OCI-LY1 (cell line): ENCODE measurements around the gene MAPK8.

Experiments
- H2AFZ ChIP-seq: fragments of 200-600 bp; sonication (generic), shearing (Covaris generic); 2 replicates; pipeline ENCODE4 v1.6.0; 2014; ENCODE audit warnings: antibody characterized with exemption, mild to moderate bottlenecking, low read length
- H3F3A ChIP-seq: fragments of 200-600 bp; sonication (generic), shearing (Covaris generic); 2 replicates; pipeline ENCODE4 v1.6.0; 2014; ENCODE audit warnings: mild to moderate bottlenecking, antibody characterized with exemption, low read length, moderate library complexity; ENCODE audit not compliant: insufficient read depth
- H3K27ac ChIP-seq: fragments of 200-600 bp; sonication (generic); 2 replicates; pipeline ENCODE4 v1.5.1; 2014; ENCODE audit warnings: low read length, mixed run types, mild to moderate bottlenecking, low read depth; ENCODE audit not compliant: poor library complexity, severe bottlenecking
- H3K27me3 ChIP-seq: fragments of 200-600 bp; sonication (generic); 2 replicates; pipeline ENCODE4 v1.6.0; 2014; ENCODE audit warnings: antibody characterized with exemption, mild to moderate bottlenecking, low read length, moderate library complexity; ENCODE audit not compliant: insufficient read depth
- H3K36me3 ChIP-seq: fragments of 200-600 bp; sonication (generic); 2 replicates; pipeline ENCODE4 v1.6.1; 2014; ENCODE audit warnings: mild to moderate bottlenecking, antibody characterized with exemption, low read length, moderate library complexity, mixed read lengths; ENCODE audit not compliant: insufficient read depth
- H3K4me1 ChIP-seq: fragments of 200-600 bp; sonication (generic); 2 replicates; pipeline ENCODE4 v1.5.1; 2014; ENCODE audit warnings: mild to moderate bottlenecking, low read length, moderate library complexity; ENCODE audit not compliant: insufficient read depth, severe bottlenecking
- H3K4me2 ChIP-seq: fragments of 200-600 bp; sonication (generic), shearing (Covaris generic); 2 replicates; pipeline ENCODE4 v1.6.1; 2014; ENCODE audit warnings: low read length
- H3K4me3 ChIP-seq: fragments of 200-600 bp; sonication (generic); 2 replicates; pipeline ENCODE4 v1.5.1; 2014; ENCODE audit warnings: low read length, low read depth, mild to moderate bottlenecking, mixed read lengths; ENCODE audit not compliant: poor library complexity, severe bottlenecking
- H3K79me2 ChIP-seq: fragments of 200-600 bp; shearing (Covaris generic); 2 replicates; pipeline ENCODE4 v1.6.1; 2016; ENCODE audit warnings: mixed run types, low read length, mixed read lengths; ENCODE audit not compliant: insufficient read depth
- H3K9ac ChIP-seq: fragments of 200-600 bp; sonication (generic), shearing (Covaris generic); 2 replicates; pipeline ENCODE4 v1.6.1; 2014; ENCODE audit warnings: mild to moderate bottlenecking, low read length, mixed read lengths
- H3K9me2 ChIP-seq: fragments of 200-600 bp; sonication (generic), shearing (Covaris generic); 2 replicates; pipeline ENCODE4 v1.6.1; 2014; ENCODE audit warnings: low read depth, mild to moderate bottlenecking, low read length, mixed read lengths
- H3K9me3 ChIP-seq: fragments of 200-600 bp; shearing (Covaris generic); 2 replicates; pipeline ENCODE4 v1.6.1; 2014; ENCODE audit warnings: low read length, mixed read lengths
- H4K20me1 ChIP-seq: fragments of 200-600 bp; sonication (generic), shearing (Covaris generic); 2 replicates; pipeline ENCODE4 v1.6.0; 2016; ENCODE audit warnings: mild to moderate bottlenecking, low read length; ENCODE audit not compliant: insufficient read depth
- EZH2 ChIP-seq: fragments of 200-600 bp; sonication (generic), shearing (Covaris generic); IDR thresholded peaks from 2 replicates; pipeline ENCODE4 v1.8.0; 2017; ENCODE audit warnings: borderline replicate concordance, mixed run types, mild to moderate bottlenecking, antibody characterized with exemption, low read length, moderate library complexity, mixed read lengths
- TF ChIP-seq, protein P1 (sequence below): fragments of 200-600 bp; sonication (generic), shearing (Covaris generic); IDR thresholded peaks from 2 replicates; pipeline ENCODE4 v1.5.1; 2017; ENCODE audit warnings: mild to moderate bottlenecking, antibody characterized with exemption, low read length, moderate library complexity, mixed read lengths

MAPK8 gene

DNA sequence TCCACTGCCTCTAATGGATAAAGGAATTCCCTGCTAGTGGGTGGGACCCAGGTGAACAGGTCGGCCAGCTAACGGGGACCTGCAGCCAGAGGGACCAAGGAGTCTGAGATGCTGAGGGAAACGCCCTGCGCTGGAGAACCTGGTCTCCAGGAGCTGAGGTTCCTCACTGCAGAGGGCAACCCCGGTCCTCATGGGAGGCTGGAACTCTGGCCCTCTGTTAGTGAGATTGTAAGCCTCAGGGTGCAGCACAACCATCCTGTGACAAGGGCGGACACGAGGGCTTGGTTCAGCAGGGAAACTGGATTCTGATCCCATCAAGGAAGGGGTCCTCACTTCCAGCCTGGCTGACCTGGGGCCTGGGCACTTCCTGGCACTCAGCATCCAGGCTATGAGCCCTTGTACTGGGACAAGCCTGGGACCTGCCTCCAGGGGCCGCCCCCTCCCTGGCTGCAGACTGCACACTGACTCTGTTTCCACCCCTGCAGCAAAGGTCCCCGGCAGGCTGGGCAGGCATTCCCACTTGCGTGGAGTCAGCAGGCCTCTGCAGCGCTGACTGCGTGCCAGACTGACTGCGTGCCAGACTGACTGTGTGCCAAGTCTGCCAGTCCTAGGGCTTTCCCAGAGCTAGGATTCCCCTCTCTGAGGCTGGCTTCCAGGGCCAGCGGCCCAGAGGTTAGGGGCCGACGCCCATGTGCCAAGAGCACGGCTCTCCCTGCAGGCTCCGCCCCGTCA lies 143.2 kb downstream of the MAPK8 start:
- Histone ChIP-seq H3K9me2 (no peaks in the 10 kb centered on the region), H3K79me2 (no peaks in the 10 kb centered on the region), H3K9me3 (no peaks in the 10 kb centered on the region), H3K4me2 (no peak overlapping the region), H3F3A (no peaks in the 10 kb centered on the region), H3K4me3 (no peak overlapping the region), H3K27ac (no peak overlapping the region), H3K27me3 (no peaks in the 10 kb centered on the region), H3K4me1 (no peaks in the 10 kb centered on the region), H3K36me3 (no peaks in the 10 kb centered on the region), H4K20me1 (no peaks in the 10 kb centered on the region), H2AFZ (no peak overlapping the region), H3K9ac (no peak overlapping the region)
- no peak for TF ChIP-seq EZH2
- TF ChIP-seq, protein P1, sequence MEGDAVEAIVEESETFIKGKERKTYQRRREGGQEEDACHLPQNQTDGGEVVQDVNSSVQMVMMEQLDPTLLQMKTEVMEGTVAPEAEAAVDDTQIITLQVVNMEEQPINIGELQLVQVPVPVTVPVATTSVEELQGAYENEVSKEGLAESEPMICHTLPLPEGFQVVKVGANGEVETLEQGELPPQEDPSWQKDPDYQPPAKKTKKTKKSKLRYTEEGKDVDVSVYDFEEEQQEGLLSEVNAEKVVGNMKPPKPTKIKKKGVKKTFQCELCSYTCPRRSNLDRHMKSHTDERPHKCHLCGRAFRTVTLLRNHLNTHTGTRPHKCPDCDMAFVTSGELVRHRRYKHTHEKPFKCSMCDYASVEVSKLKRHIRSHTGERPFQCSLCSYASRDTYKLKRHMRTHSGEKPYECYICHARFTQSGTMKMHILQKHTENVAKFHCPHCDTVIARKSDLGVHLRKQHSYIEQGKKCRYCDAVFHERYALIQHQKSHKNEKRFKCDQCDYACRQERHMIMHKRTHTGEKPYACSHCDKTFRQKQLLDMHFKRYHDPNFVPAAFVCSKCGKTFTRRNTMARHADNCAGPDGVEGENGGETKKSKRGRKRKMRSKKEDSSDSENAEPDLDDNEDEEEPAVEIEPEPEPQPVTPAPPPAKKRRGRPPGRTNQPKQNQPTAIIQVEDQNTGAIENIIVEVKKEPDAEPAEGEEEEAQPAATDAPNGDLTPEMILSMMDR: no peak

DNA sequence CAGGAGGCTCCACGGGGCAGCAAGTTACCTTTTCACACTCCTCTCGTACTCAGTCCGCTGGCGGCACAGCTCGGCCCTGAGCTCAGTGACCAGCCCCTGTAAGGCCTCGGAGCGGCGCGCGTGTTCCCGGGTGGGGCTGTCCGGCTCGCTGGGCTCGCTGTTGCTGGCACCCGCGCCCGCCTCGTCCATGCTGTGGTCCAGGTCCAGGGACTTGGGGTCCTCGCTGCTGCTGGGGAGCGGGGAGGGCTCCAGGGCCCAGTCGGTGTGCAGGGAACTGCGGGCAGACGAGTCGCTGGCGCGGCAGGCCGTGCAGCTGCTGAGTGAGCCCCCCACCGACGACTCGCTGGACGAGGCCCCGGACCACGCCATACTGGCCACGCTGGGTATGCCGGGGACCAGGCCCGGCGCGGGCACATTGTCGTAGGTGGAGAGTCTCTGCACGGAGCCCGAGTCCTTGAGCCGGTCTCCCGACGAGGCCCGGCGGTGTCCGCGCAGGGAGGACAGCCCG lies 143.8 kb downstream of the MAPK8 start:
- no peaks in the 10 kb centered on the region for H3K4me1 ChIP-seq
- H3K27ac ChIP-seq: no peak overlapping the region
- TF ChIP-seq, protein P1: no peak
- TF ChIP-seq EZH2: no peak

DNA sequence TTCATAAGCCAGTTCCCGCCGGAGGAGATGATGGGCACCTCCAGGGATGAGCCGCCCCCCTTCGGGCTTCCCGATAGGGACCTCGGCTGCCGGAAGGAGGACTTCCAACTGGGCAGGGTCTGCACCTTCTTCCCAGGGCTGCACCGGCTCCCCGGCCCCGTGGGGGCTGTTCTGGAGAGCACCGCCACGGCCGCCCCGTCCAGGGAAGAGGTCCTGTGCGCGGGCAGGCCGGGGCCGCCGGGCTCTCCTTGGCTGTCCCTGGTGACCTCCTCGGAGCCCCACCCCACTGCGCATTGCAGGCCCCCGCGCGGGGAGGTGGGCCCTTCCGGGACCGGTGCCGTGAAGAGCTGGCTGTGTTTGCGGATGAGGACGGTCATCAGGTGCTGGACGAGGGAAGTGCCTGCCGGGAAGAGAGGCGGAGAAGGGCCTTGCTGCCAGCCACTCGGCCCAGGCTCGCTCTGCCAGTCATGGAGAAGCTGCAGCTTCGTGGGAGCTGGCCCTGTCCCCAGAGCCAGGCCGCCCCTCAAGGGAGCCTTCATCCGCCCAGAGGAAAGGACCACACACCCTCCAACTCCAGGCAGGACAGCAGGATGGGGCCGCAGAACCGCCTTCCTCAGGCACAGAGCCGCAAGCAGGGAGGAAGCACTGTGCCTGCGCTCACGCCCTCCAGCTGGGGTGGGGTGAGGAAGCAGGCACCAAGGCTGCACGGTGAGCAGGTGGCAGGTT lies 144.4 kb downstream of the MAPK8 start:
- no peaks in the 10 kb centered on the region for H3K79me2 ChIP-seq
- no peaks in the 10 kb centered on the region for H3K27me3 ChIP-seq
- H3K4me1 ChIP-seq: no peaks in the 10 kb centered on the region
- H3K27ac ChIP-seq: no peak overlapping the region
- no peak overlapping the region for H3K4me3 ChIP-seq
- no peak overlapping the region for H3K9ac ChIP-seq
- H4K20me1 ChIP-seq: no peaks in the 10 kb centered on the region
- no peaks in the 10 kb centered on the region for H3K9me2 ChIP-seq
- H3K9me3 ChIP-seq: no peaks in the 10 kb centered on the region
- no peaks in the 10 kb centered on the region for H3K36me3 ChIP-seq
- no peaks in the 10 kb centered on the region for H3F3A ChIP-seq
- H2AFZ ChIP-seq: no peak overlapping the region
- TF ChIP-seq, protein P1: no peak
- no peak for TF ChIP-seq EZH2
- no peak overlapping the region for H3K4me2 ChIP-seq

More for the DNA sequence above, 143.8 kb downstream of the MAPK8 start:
- Histone ChIP-seq H3K4me3 (no peak overlapping the region), H4K20me1 (no peaks in the 10 kb centered on the region), H3K9ac (no peak overlapping the region), H3K79me2 (no peaks in the 10 kb centered on the region), H3K9me3 (no peaks in the 10 kb centered on the region), H3K9me2 (no peaks in the 10 kb centered on the region), H3K4me2 (no peak overlapping the region), H3K36me3 (no peaks in the 10 kb centered on the region), H2AFZ (no peak overlapping the region), H3K27me3 (no peaks in the 10 kb centered on the region), H3F3A (no peaks in the 10 kb centered on the region)
